SK-N-SH (cell line): ENCODE data around the gene CD36. TPM values are rescaled to one million over a fixed set of nuclear protein-coding genes. Genes with fewer than 3 reads are reported as not detected.

Source experiments
- CTCF ChIA-PET: fragments of 300-600, 350-600 bp; formaldehyde crosslinking; extraction: SDS; loops from one replicate; lab custom pipeline; 2021; lab: Yijun Ruan, JAX
- POLR2A ChIA-PET: fragments of 350-600 bp; sonication (Branson Sonifier 250); formaldehyde crosslinking; extraction: SDS; loops from one replicate; lab custom pipeline; 2020; ENCODE audit warnings: antibody characterized with exemption, inconsistent platforms; lab: Yijun Ruan, JAX
- DNase-seq: peaks from one replicate; pipeline ENCODE4 v3.0.0; 2012
- H2AFZ ChIP-seq: fragments of 200-600 bp; sonication (generic); 2 replicates; pipeline ENCODE4 v1.8.1; 2016; ENCODE audit warnings: antibody characterized with exemption, mild to moderate bottlenecking, low read depth
- H3F3A ChIP-seq: fragments of 200-600 bp; sonication (generic); replicated peaks from 2 replicates; pipeline ENCODE3; 2016; ENCODE audit warnings: antibody characterized with exemption, mild to moderate bottlenecking; ENCODE audit not compliant: insufficient read depth
- H3K27ac ChIP-seq, 2 experiments: fragments of 200-500 bp in 1 of 2; fragments of 200-600 bp in 1 of 2; sonication (Bioruptor generic) in 1 of 2; sonication (generic), shearing (Covaris generic) in 1 of 2; 2 replicates each; pipeline versions ENCODE4 v1.5.1 to v1.6.1; 2014 to 2016; ENCODE audit warnings: low read depth in 2 of 2, inconsistent platforms in 1 of 2, low read length in 1 of 2, mild to moderate bottlenecking in 1 of 2, mixed read lengths in 1 of 2
- H3K27me3 ChIP-seq: fragments of 200-600 bp; sonication (generic), shearing (Covaris generic); 2 replicates; pipeline ENCODE4 v1.6.1; 2016; ENCODE audit warnings: mixed run types; ENCODE audit not compliant: insufficient read depth
- H3K36me3 ChIP-seq, 2 experiments: fragments of 200-500 bp in 1 of 2; fragments of 200-600 bp in 1 of 2; sonication (Bioruptor generic) in 1 of 2; sonication (generic) in 1 of 2; replicated peaks in 1 of 2; 2 replicates each; pipeline versions ENCODE3 to v1.5.1; 2014 to 2016; ENCODE audit warnings: low read length in 1 of 2, mild to moderate bottlenecking in 1 of 2; ENCODE audit not compliant: insufficient read depth in 2 of 2, control insufficient read depth in 1 of 2
- H3K4me1 ChIP-seq, 2 experiments: fragments of 200-500 bp in 1 of 2; fragments of 200-600 bp in 1 of 2; sonication (Bioruptor generic) in 1 of 2; sonication (generic), shearing (Covaris generic) in 1 of 2; 2 replicates each; pipeline versions ENCODE4 v1.5.1 to v1.6.1; 2014 to 2016; ENCODE audit warnings: low read depth in 1 of 2, low read length in 1 of 2, mixed run types in 1 of 2; ENCODE audit not compliant: insufficient read depth in 2 of 2, control insufficient read depth in 1 of 2
- H3K4me2 ChIP-seq: fragments of 200-600 bp; sonication (generic), shearing (Covaris generic); 2 replicates; pipeline ENCODE4 v1.6.1; 2017; ENCODE audit warnings: mixed run types
- H3K4me3 ChIP-seq, 2 experiments: fragments of 200-500 bp in 1 of 2; fragments of 200-600 bp in 1 of 2; sonication (Bioruptor generic) in 1 of 2; sonication (generic), shearing (Covaris generic) in 1 of 2; 2 replicates each; pipeline versions ENCODE4 v1.5.1 to v1.8.1; 2014 to 2016; ENCODE audit warnings: low read depth in 2 of 2, inconsistent platforms in 1 of 2, low read length in 1 of 2, mild to moderate bottlenecking in 1 of 2, mixed read lengths in 1 of 2, moderate library complexity in 1 of 2
- H3K79me2 ChIP-seq: fragments of 200-600 bp; sonication (generic); 2 replicates; pipeline ENCODE4 v1.8.1; 2017; ENCODE audit warnings: mild to moderate bottlenecking; ENCODE audit not compliant: insufficient read depth
- H3K9ac ChIP-seq: fragments of 200-600 bp; sonication (generic); 2 replicates; pipeline ENCODE4 v1.6.1; 2017; ENCODE audit warnings: mixed run types
- H3K9me2 ChIP-seq: fragments of 200-600 bp; sonication (generic); 2 replicates; pipeline ENCODE4 v1.6.1; 2017; ENCODE audit warnings: mixed run types
- H3K9me3 ChIP-seq: fragments of 200-600 bp; sonication (generic); 2 replicates; pipeline ENCODE4 v1.6.1; 2017; ENCODE audit warnings: mixed run types, mild to moderate bottlenecking, moderate library complexity
- H4K20me1 ChIP-seq: fragments of 200-600 bp; sonication (generic); 2 replicates; pipeline ENCODE4 v1.6.1; 2017; ENCODE audit warnings: mild to moderate bottlenecking, mixed run types; ENCODE audit not compliant: insufficient read depth
- FOSL2 ChIP-seq: IDR thresholded peaks from 2 replicates; pipeline ENCODE4 v1.4.0; 2012; ENCODE audit warnings: low read depth, mild to moderate bottlenecking, moderate library complexity, borderline replicate concordance
- FOXJ3 ChIP-seq: sonication (generic); formaldehyde crosslinking; IDR thresholded peaks from 2 replicates; pipeline ENCODE4 v1.5.1; 2020; ENCODE audit warnings: mild to moderate bottlenecking, missing genetic modification reagents
- JUND ChIP-seq: IDR thresholded peaks from 2 replicates; pipeline ENCODE4 v1.4.0; 2012
- NRF1 ChIP-seq: IDR thresholded peaks from 2 replicates; pipeline ENCODE4 v1.6.1; 2012; ENCODE audit warnings: low read depth, mild to moderate bottlenecking, low read length
- RXRA ChIP-seq: IDR thresholded peaks from 2 replicates; pipeline ENCODE4 v1.4.0; 2012; ENCODE audit warnings: low read depth, mild to moderate bottlenecking, borderline replicate concordance
- SIN3A ChIP-seq: IDR thresholded peaks from 2 replicates; pipeline ENCODE4 v1.6.1; 2012; ENCODE audit warnings: low read depth, mild to moderate bottlenecking, low read length, moderate library complexity, borderline replicate concordance
- SMC3 ChIP-seq: IDR thresholded peaks from 2 replicates; pipeline ENCODE4 v1.6.1; 2012; ENCODE audit warnings: low read depth, low read length, improper control_type of control experiment
- TAF1 ChIP-seq: IDR thresholded peaks from 2 replicates; pipeline ENCODE4 v1.6.1; 2012; ENCODE audit warnings: low read depth, mild to moderate bottlenecking, low read length, moderate library complexity, borderline replicate concordance
- TCF12 ChIP-seq: IDR thresholded peaks from 2 replicates; pipeline ENCODE4 v1.4.0; 2012
- TEAD4 ChIP-seq: IDR thresholded peaks from 2 replicates; pipeline ENCODE4 v1.4.0; 2012; ENCODE audit warnings: mild to moderate bottlenecking, borderline replicate concordance; ENCODE audit not compliant: insufficient read depth
- WGBS: methylation state at CpG from one replicate; pipeline ENCODE4 v1.1.6; 2017; ENCODE audit warnings: low lambda C conversion rate; 5-methylcytosine and 5-hydroxymethylcytosine counted together
- polyA plus RNA-seq, 3 experiments: library from polyadenylated mRNA; depleted of rRNA; stranded (reverse); fragments of >200 nt; gene quantifications; 2 replicates each; pipeline ENCODE4 v1.2.3, GENCODE V29; 2012
- TF ChIP-seq, protein P1 (sequence below): IDR thresholded peaks from 2 replicates; pipeline ENCODE4 v1.4.0; 2012; ENCODE audit warnings: low read depth, borderline replicate concordance
- TF ChIP-seq, protein P2 (sequence below): IDR thresholded peaks from 2 replicates; pipeline ENCODE4 v1.4.0; 2012; ENCODE audit warnings: low read depth, borderline replicate concordance
- TF ChIP-seq, protein P3 (sequence below): IDR thresholded peaks from 2 replicates; pipeline ENCODE4 v1.4.0; 2012; ENCODE audit warnings: low read depth
- TF ChIP-seq, protein P4 (sequence below): fragments of 150-350 bp; IDR thresholded peaks from 2 replicates; pipeline ENCODE4 v1.6.1; 2016; ENCODE audit warnings: mild to moderate bottlenecking, low read depth, low read length
- TF ChIP-seq, protein P5 (sequence below): fragments of 150-350 bp; IDR thresholded peaks from 2 replicates; pipeline ENCODE4 v1.6.1; 2017; ENCODE audit warnings: antibody characterized with exemption, low read length, low read depth, borderline replicate concordance

CD36 gene
- polyA plus RNA-seq, 1 of the 3 experiments (the other 2 are of a cell fraction): 0.10 TPM

DNA sequence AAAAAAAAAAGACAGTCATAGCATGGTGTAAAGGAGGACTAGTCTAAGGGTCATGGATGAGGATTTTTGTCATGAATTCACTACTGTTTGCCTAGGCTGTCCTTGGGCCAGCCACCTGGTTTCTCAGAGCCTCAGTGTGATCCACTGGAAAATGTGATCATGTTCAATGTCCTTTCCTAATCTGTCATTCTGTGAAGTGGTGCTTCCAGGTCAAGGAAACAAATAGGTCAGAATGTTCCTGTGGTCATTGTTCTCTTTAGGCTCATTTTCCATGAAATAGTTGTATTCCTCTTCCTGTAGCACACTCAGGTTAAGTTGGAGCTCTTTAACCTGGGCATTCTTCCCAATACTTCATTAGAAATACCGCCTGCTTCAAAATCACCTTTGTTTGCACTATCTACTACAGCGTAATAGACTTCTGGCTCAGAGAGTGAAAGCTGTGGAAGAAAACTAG is 16.5 kb downstream of the CD36 start:
- no peak overlapping the region for H3K9ac ChIP-seq
- no peak overlapping the region for H3K27ac ChIP-seq
- no peaks in the 10 kb centered on the region for H3K9me2 ChIP-seq
- POLR2A ChIA-PET: no interaction called here
- H3K27me3 ChIP-seq: no peaks in the 10 kb centered on the region
- H3K36me3 ChIP-seq: no peaks in the 10 kb centered on the region
- no peaks in the 10 kb centered on the region for H4K20me1 ChIP-seq
- TF ChIP-seq TCF12: no peak
- TF ChIP-seq SIN3A: no peak
- TF ChIP-seq, protein P1, sequence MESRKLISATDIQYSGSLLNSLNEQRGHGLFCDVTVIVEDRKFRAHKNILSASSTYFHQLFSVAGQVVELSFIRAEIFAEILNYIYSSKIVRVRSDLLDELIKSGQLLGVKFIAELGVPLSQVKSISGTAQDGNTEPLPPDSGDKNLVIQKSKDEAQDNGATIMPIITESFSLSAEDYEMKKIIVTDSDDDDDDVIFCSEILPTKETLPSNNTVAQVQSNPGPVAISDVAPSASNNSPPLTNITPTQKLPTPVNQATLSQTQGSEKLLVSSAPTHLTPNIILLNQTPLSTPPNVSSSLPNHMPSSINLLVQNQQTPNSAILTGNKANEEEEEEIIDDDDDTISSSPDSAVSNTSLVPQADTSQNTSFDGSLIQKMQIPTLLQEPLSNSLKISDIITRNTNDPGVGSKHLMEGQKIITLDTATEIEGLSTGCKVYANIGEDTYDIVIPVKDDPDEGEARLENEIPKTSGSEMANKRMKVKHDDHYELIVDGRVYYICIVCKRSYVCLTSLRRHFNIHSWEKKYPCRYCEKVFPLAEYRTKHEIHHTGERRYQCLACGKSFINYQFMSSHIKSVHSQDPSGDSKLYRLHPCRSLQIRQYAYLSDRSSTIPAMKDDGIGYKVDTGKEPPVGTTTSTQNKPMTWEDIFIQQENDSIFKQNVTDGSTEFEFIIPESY: no peak
- no peak for TF ChIP-seq JUND
- WGBS: 96% methylated on average over 2 of the region's 2 CpGs
- no peak overlapping the region for H2AFZ ChIP-seq
- no peak overlapping the region for H3K4me2 ChIP-seq
- no peak for DNase-seq
- no peaks in the 10 kb centered on the region for H3K9me3 ChIP-seq
- H3K79me2 ChIP-seq: no peaks in the 10 kb centered on the region
- no peaks in the 10 kb centered on the region for H3F3A ChIP-seq
- CTCF ChIA-PET: interaction anchor here (1.1 to 2.9 kb wide), 4 partner anchors 9 to 595 kb away, joined by 3 to 15 read pairs (median 4); no protein-coding TSS in a partner anchor
- no peak overlapping the region for H3K4me3 ChIP-seq
- H3K4me1 ChIP-seq: peaks cover 0 to 4% of the 10 kb centered on the region in 2 experiments; a peak in 1 of 4 replicates

DNA sequence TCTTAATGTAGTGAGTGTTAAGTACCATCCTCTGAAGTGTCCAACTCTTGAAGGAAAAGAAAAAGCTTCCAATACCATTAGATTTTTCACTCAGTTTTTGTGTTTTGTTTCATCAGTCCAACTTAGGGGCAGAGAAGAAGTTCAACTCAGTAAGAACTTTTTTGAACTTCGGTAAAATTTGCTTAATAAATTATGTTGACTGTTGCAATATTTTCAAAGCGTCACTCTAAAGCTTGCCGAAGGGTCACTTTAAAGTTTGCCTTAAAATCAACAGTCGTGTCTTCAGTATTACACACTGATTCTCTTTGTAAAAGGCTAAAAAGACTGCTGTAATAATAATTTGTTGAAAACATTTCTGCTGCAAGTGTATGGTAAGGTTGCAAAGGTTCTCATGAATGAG is 17.6 kb downstream of the CD36 start:
- H3K9ac ChIP-seq: no peak overlapping the region
- ChIA-PET CTCF (interaction anchor here (1.8 to 2.9 kb wide), 2 partner anchors 10 to 228 kb away, joined by 6 to 15 read pairs; no protein-coding TSS in a partner anchor), POLR2A (no interaction called here)
- H3K36me3 ChIP-seq: no peaks in the 10 kb centered on the region
- H3K9me3 ChIP-seq: no peaks in the 10 kb centered on the region
- WGBS: 91% methylated on average over 4 of the region's 4 CpGs
- H3F3A ChIP-seq: no peaks in the 10 kb centered on the region
- H3K79me2 ChIP-seq: no peaks in the 10 kb centered on the region
- no peaks in the 10 kb centered on the region for H3K27me3 ChIP-seq
- no peak overlapping the region for H3K4me2 ChIP-seq
- H3K9me2 ChIP-seq: no peaks in the 10 kb centered on the region
- H4K20me1 ChIP-seq: no peaks in the 10 kb centered on the region
- H3K4me3 ChIP-seq: no peak overlapping the region
- no peak for TF ChIP-seq JUND
- no peak for TF ChIP-seq FOXJ3
- no peak for TF ChIP-seq NRF1
- TF ChIP-seq, protein P2, sequence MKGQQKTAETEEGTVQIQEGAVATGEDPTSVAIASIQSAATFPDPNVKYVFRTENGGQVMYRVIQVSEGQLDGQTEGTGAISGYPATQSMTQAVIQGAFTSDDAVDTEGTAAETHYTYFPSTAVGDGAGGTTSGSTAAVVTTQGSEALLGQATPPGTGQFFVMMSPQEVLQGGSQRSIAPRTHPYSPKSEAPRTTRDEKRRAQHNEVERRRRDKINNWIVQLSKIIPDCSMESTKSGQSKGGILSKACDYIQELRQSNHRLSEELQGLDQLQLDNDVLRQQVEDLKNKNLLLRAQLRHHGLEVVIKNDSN: no peak
- TF ChIP-seq SMC3: no peak
- TF ChIP-seq, protein P3, sequence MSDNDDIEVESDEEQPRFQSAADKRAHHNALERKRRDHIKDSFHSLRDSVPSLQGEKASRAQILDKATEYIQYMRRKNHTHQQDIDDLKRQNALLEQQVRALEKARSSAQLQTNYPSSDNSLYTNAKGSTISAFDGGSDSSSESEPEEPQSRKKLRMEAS: no peak
- no peak for TF ChIP-seq RXRA
- no peak for TF ChIP-seq TEAD4
- TF ChIP-seq, protein P4, sequence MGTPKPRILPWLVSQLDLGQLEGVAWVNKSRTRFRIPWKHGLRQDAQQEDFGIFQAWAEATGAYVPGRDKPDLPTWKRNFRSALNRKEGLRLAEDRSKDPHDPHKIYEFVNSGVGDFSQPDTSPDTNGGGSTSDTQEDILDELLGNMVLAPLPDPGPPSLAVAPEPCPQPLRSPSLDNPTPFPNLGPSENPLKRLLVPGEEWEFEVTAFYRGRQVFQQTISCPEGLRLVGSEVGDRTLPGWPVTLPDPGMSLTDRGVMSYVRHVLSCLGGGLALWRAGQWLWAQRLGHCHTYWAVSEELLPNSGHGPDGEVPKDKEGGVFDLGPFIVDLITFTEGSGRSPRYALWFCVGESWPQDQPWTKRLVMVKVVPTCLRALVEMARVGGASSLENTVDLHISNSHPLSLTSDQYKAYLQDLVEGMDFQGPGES: no peak
- TF ChIP-seq, protein P5, sequence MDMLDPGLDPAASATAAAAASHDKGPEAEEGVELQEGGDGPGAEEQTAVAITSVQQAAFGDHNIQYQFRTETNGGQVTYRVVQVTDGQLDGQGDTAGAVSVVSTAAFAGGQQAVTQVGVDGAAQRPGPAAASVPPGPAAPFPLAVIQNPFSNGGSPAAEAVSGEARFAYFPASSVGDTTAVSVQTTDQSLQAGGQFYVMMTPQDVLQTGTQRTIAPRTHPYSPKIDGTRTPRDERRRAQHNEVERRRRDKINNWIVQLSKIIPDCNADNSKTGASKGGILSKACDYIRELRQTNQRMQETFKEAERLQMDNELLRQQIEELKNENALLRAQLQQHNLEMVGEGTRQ: no peak
- TF ChIP-seq TAF1: no peak
- no peak for TF ChIP-seq FOSL2
- H3K4me1 ChIP-seq: peaks cover 0 to 4% of the 10 kb centered on the region in 2 experiments; a peak in 1 of 4 replicates
- no peak overlapping the region for H2AFZ ChIP-seq
- DNase-seq: no peak
- no peak overlapping the region for H3K27ac ChIP-seq
